Neural cell (in vitro differentiated cells): ENCODE results near the gene JADE1. TPM values are rescaled to one million over a fixed set of nuclear protein-coding genes. Genes with fewer than 3 reads are reported as not detected.

ENCODE experiments used
- H2AFZ ChIP-seq: fragments of 200-600, 300-800 bp; sonication (generic), shearing (Covaris generic); 2 replicates; pipeline ENCODE4 v1.6.0; 2014; ENCODE audit warnings: low read depth, mild to moderate bottlenecking, antibody characterized with exemption, low read length, moderate library complexity
- H3F3A ChIP-seq: fragments of 200-600 bp; shearing (Covaris generic); 2 replicates; pipeline ENCODE4 v1.6.1; 2016; ENCODE audit warnings: mild to moderate bottlenecking, moderate library complexity, mixed read lengths, antibody characterized with exemption, low read length; ENCODE audit not compliant: insufficient read depth, poor library complexity, severe bottlenecking
- H3K27ac ChIP-seq: fragments of 200-600, 300-800 bp; sonication (generic), shearing (Covaris generic); 2 replicates; pipeline ENCODE4 v1.5.1; 2014; ENCODE audit warnings: mild to moderate bottlenecking, low read length, moderate library complexity
- H3K27me3 ChIP-seq: fragments of 300-800, 200-600 bp; sonication (generic), shearing (Covaris generic); 2 replicates; pipeline ENCODE4 v1.6.0; 2014; ENCODE audit warnings: mild to moderate bottlenecking, low read depth, low read length, moderate library complexity; ENCODE audit not compliant: insufficient read depth
- H3K36me3 ChIP-seq: fragments of 300-800, 200-600 bp; sonication (generic), shearing (Covaris generic); 2 replicates; pipeline ENCODE4 v1.5.1; 2014; ENCODE audit warnings: mild to moderate bottlenecking, antibody characterized with exemption, low read length, moderate library complexity; ENCODE audit not compliant: insufficient read depth
- H3K4me2 ChIP-seq: fragments of 300-800, 200-600 bp; sonication (generic), shearing (Covaris generic); 2 replicates; pipeline ENCODE4 v1.6.0; 2014; ENCODE audit warnings: mild to moderate bottlenecking, low read length
- H3K4me3 ChIP-seq: fragments of 300-800, 200-600 bp; sonication (generic), shearing (Covaris generic); 2 replicates; pipeline ENCODE4 v1.5.1; 2014; ENCODE audit warnings: mild to moderate bottlenecking, low read length, moderate library complexity
- H3K79me2 ChIP-seq: fragments of 200-600 bp; shearing (Covaris generic); replicated peaks from 2 replicates; pipeline ENCODE4 v1.6.0; 2014; ENCODE audit warnings: mild to moderate bottlenecking, low read length, moderate library complexity; ENCODE audit not compliant: insufficient read depth
- H3K9ac ChIP-seq: fragments of 300-800, 200-600 bp; sonication (generic), shearing (Covaris generic); 2 replicates; pipeline ENCODE4 v1.6.1; 2016; ENCODE audit warnings: mild to moderate bottlenecking, low read length, mixed read lengths
- H3K9me2 ChIP-seq: fragments of 200-600 bp; shearing (Covaris generic); 2 replicates; pipeline ENCODE4 v1.6.1; 2016; ENCODE audit warnings: mild to moderate bottlenecking, low read length, mixed read lengths; ENCODE audit not compliant: insufficient read depth
- H3K9me3 ChIP-seq: fragments of 200-600, 300-800 bp; sonication (generic), shearing (Covaris generic); 2 replicates; pipeline ENCODE4 v1.6.1; 2016; ENCODE audit warnings: mild to moderate bottlenecking, mixed run types, low read length, moderate library complexity, mixed read lengths
- H4K20me1 ChIP-seq: fragments of 200-600 bp; shearing (Covaris generic); 2 replicates; pipeline ENCODE4 v1.6.1; 2016; ENCODE audit warnings: mild to moderate bottlenecking, mixed run types; ENCODE audit not compliant: insufficient read depth
- CTCF ChIP-seq: fragments of 450-650 bp; IDR thresholded peaks from 2 replicates; pipeline ENCODE4 v1.5.1; 2014; ENCODE audit warnings: antibody characterized with exemption, mild to moderate bottlenecking, moderate library complexity; ENCODE audit not compliant: poor library complexity, severe bottlenecking
- EP300 ChIP-seq: fragments of 450-650 bp; conservative IDR thresholded peaks from 2 replicates; pipeline ENCODE4 v1.6.1; 2014; ENCODE audit warnings: antibody characterized with exemption, mild to moderate bottlenecking, moderate library complexity; ENCODE audit not compliant: poor library complexity, severe bottlenecking
- EZH2 ChIP-seq: fragments of 200-600, 300-800 bp; shearing (Covaris generic), sonication (generic); IDR thresholded peaks from 2 replicates; pipeline ENCODE4 v1.6.1; 2014; ENCODE audit warnings: antibody characterized with exemption, low read length, borderline replicate concordance, mild to moderate bottlenecking; ENCODE audit not compliant: insufficient read depth, poor library complexity, severe bottlenecking
- MXI1 ChIP-seq: fragments of 450-650 bp; conservative IDR thresholded peaks from 2 replicates; pipeline ENCODE4 v1.6.1; 2014; ENCODE audit warnings: antibody characterized with exemption, mild to moderate bottlenecking; ENCODE audit not compliant: poor library complexity, severe bottlenecking
- POLR2AphosphoS5 ChIP-seq: IDR thresholded peaks from 2 replicates; pipeline ENCODE4 v1.6.1; 2012
- RAD21 ChIP-seq: fragments of 450-650 bp; conservative IDR thresholded peaks from 2 replicates; pipeline ENCODE4 v1.6.1; 2014; ENCODE audit warnings: antibody characterized with exemption, mild to moderate bottlenecking, moderate library complexity
- REST ChIP-seq: IDR thresholded peaks from 2 replicates; pipeline ENCODE4 v1.6.1; 2012; ENCODE audit warnings: borderline replicate concordance
- SMC3 ChIP-seq: fragments of 450-650 bp; conservative IDR thresholded peaks from 2 replicates; pipeline ENCODE4 v1.6.1; 2014; ENCODE audit warnings: antibody characterized with exemption, mild to moderate bottlenecking, moderate library complexity; ENCODE audit not compliant: poor library complexity
- TAF1 ChIP-seq: IDR thresholded peaks from 2 replicates; pipeline ENCODE4 v1.6.1; 2012; ENCODE audit warnings: low read depth
- polyA plus RNA-seq: library from polyadenylated mRNA; depleted of rRNA; stranded (reverse); fragments of >200 nt; gene quantifications from 2 replicates; pipeline ENCODE4 v1.2.3, GENCODE V29; 2014

The JADE1 gene
- polyA plus RNA-seq, 1 donor from 2014 or later, result 14.5 TPM

GRCh38 chr4:128818442-128818841 lies 8.9 kb downstream of the JADE1 start (continued):
- TF ChIP-seq EZH2 (no peak), MXI1 (no peak), RAD21 (no peak)

GRCh38 chr4:128819082-128819742 lies 9.7 kb downstream of the JADE1 start:
- H4K20me1 ChIP-seq, result no peaks in the 10 kb centered on the region
- no peak overlapping the region for H3K9ac ChIP-seq

More at GRCh38 chr4:128819082-128819742, 9.7 kb downstream of the JADE1 start:
- Histone ChIP-seq H3K27ac (no peak overlapping the region), H3K9me2 (no peaks in the 10 kb centered on the region), H3K36me3 (no peaks in the 10 kb centered on the region), H3K79me2 (peaks cover 79% of the 10 kb centered on the region), H3K4me2 (no peak overlapping the region), H3F3A (no peaks in the 10 kb centered on the region), H3K4me3 (no peak overlapping the region), H3K9me3 (no peaks in the 10 kb centered on the region), H3K27me3 (no peaks in the 10 kb centered on the region), H2AFZ (no peak overlapping the region)
- TF ChIP-seq POLR2AphosphoS5 (no peak), EP300 (no peak), SMC3 (no peak), CTCF (no peak), REST (no peak), MXI1 (no peak), RAD21 (no peak), TAF1 (no peak), EZH2 (no peak)
